ENCODE data around the gene CKB. TPM values are rescaled to one million over a fixed set of nuclear protein-coding genes. Genes with fewer than 3 reads are reported as not detected.
"Not testable (repeated sequence)": the region's sequence is repeated elsewhere in the genome, so short reads cannot be mapped to it uniquely, and the experiment has no call there.

The CKB gene
- total and polyA plus RNA-seq, 2 experiments from 2014 or later, result 18.5 to 28.0 TPM

GRCh38 chr14:103514596-103515421, 7.8 kb downstream of the CKB start:
- Histone ChIP-seq H3K9me2 (ENCODE audit: insufficient read depth) (no peaks in the 10 kb centered on the region), H3F3A (ENCODE audit: insufficient read depth) (peaks cover 38% of the 10 kb centered on the region), H3K9me3 (ENCODE audit: low read depth) (no peaks in the 10 kb centered on the region), H3K79me2 (ENCODE audit: insufficient read depth) (0 out of 2 replicates have a peak, but pooled peaks cover 4% of the 10 kb centered on the region), H3K36me3 (ENCODE audit: low read depth) (peaks cover 6% of the 10 kb centered on the region; the same call in 1 of the 2 replicates), H3K27ac (no peak overlapping the region; the same call in 1 of the 2 replicates), H2AFZ (no peak overlapping the region), H3K4me3 (no peak overlapping the region), H3K27me3 (replicated peaks; ENCODE audit: insufficient read depth) (no peaks in the 10 kb centered on the region), H3K4me2 (ENCODE audit: unreplicated experiment) (no peak overlapping the region), H3K4me1 (ENCODE audit: insufficient read depth) (peaks cover 27% of the 10 kb centered on the region), H3K9ac (no peak overlapping the region), H4K20me1 (ENCODE audit: insufficient read depth) (no peaks in the 10 kb centered on the region)
- no peak for DNase-seq
- no peak for TF ChIP-seq EZH2 (IDR thresholded peaks at IDR 0.05; ENCODE audit: insufficient read depth, poor library complexity, severe bottlenecking)
- WGBS, 2 experiments (ENCODE audit: low coverage in 1 of 2, low lambda C conversion rate in 2 of 2, missing lambda C conversion rate in 2 of 2), result 94% methylated on average over 18 of the region's 18 CpGs
- in situ Hi-C loops (cut with MboI), result no loop called here

GRCh38 chr14:103512701-103513611, 9.7 kb downstream of the CKB start:
- Histone ChIP-seq H4K20me1 (ENCODE audit: insufficient read depth) (no peaks in the 10 kb centered on the region), H3K9ac (peak overlapping the region; percentile 73), H3F3A (ENCODE audit: insufficient read depth) (peaks cover 38% of the 10 kb centered on the region), H3K4me2 (ENCODE audit: unreplicated experiment) (peak overlapping the region; percentile 60), H3K9me3 (ENCODE audit: low read depth) (no peaks in the 10 kb centered on the region), H3K27me3 (replicated peaks; ENCODE audit: insufficient read depth) (no peaks in the 10 kb centered on the region), H3K9me2 (ENCODE audit: insufficient read depth) (no peaks in the 10 kb centered on the region), H3K36me3 (ENCODE audit: low read depth) (peaks cover 7% of the 10 kb centered on the region; the same call in 1 of the 2 replicates), H3K4me3 (no peak overlapping the region), H3K79me2 (ENCODE audit: insufficient read depth) (0 out of 2 replicates have a peak, but pooled peaks cover 4% of the 10 kb centered on the region), H3K27ac (peak overlapping the region; percentile 91), H3K4me1 (ENCODE audit: insufficient read depth) (peaks cover 16% of the 10 kb centered on the region), H2AFZ (no peak overlapping the region)
- in situ Hi-C loops (cut with MboI), result no loop called here
- TF ChIP-seq EZH2phosphoT487 (IDR thresholded peaks at IDR 0.05; ENCODE audit: insufficient read depth, low read depth), result no peak
- no peak for TF ChIP-seq EZH2 (IDR thresholded peaks at IDR 0.05; ENCODE audit: insufficient read depth, poor library complexity, severe bottlenecking)
- 22 to 23% methylated on average over 25 of the region's 25 CpGs for WGBS, 2 experiments (ENCODE audit: low coverage in 1 of 2, low lambda C conversion rate in 2 of 2, missing lambda C conversion rate in 2 of 2)
- peak; percentile 99 for DNase-seq

GRCh38 chr14:103512180-103512579, 10.4 kb downstream of the CKB start:
- peak overlapping the region; percentile 73 for H3K9ac ChIP-seq

More at GRCh38 chr14:103512180-103512579, 10.4 kb downstream of the CKB start:
- 85 to 95% methylated on average over 6 to 8 of the region's 8 CpGs for WGBS, 2 experiments (ENCODE audit: low coverage in 1 of 2, low lambda C conversion rate in 2 of 2, missing lambda C conversion rate in 2 of 2)
- H3K9me2 ChIP-seq (ENCODE audit: insufficient read depth); H3K27me3 ChIP-seq (replicated peaks; ENCODE audit: insufficient read depth); DNase-seq; H2AFZ ChIP-seq; in situ Hi-C loops (cut with MboI); H3K9me3 ChIP-seq (ENCODE audit: low read depth); H4K20me1 ChIP-seq (ENCODE audit: insufficient read depth); H3K79me2 ChIP-seq (ENCODE audit: insufficient read depth); H3K4me3 ChIP-seq: not testable (repeated sequence)
- Histone ChIP-seq H3F3A (ENCODE audit: insufficient read depth) (peaks cover 38% of the 10 kb centered on the region), H3K36me3 (ENCODE audit: low read depth) (peaks cover 14% of the 10 kb centered on the region; the same call in 1 of the 2 replicates), H3K27ac (peak overlapping the region; percentile 91), H3K4me2 (ENCODE audit: unreplicated experiment) (peak overlapping the region; percentile 25), H3K4me1 (ENCODE audit: insufficient read depth) (peaks cover 16% of the 10 kb centered on the region)
